ENCODE results near the gene RAB7B.

The RAB7B gene

DNA sequence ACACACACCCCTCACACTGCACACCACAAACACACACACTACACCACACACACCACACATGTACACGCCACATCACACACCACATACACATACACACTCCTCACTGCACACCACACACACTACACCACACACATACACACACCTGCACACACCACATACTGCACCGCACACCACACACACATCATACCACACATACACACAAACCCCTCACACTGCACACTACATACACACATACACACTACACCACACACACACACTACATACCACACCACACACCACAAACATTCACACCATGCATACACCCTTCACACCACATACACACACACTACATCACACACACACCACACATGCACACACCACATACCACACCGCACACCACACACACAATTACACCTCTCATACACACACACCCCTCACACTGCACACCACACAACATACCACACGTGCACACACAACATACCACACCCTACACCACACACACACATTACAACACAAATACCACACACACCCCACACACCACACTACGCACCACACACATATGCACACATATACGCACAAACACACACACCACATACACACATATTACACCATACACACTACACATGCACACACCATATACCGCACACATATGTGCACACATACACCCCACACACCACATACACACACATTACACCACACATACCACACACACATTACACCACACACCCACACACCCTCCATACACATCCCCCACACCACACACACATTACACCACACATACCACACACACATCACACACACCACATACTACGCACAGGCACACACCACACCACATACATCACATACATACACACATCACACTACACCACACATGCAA, 29.6 kb downstream of the RAB7B start:
- no peak for DNase-seq (ENCODE audit: low spot score)

DNA sequence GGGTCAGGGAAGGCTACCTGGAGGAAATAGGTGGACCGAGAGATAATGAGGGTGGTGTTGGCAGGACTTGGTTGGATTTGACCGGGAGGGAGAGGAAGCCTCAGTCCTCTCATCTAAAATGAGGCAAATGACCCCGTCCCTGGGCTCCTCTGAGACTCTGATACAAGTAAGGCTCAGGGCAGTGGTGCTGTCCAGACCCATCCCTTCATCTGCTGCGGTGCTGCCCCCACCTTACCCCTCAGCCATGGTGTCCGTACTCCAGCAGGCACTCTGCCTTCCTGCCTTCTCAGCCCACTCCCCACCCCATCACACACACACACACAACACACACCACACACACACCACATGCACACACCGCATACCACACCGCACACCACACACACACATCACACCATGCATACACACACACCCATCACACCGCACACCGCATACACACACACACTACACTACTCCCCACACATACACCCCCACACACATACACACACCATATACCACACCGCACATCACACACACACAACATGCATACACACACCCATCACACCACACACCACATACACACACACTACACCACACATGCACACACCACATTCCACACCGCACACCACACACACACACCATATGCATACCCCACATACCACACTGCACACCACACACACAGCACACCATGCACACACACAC, 30.6 kb downstream of the RAB7B start:
- no peak for DNase-seq (ENCODE audit: low spot score)

DNA sequence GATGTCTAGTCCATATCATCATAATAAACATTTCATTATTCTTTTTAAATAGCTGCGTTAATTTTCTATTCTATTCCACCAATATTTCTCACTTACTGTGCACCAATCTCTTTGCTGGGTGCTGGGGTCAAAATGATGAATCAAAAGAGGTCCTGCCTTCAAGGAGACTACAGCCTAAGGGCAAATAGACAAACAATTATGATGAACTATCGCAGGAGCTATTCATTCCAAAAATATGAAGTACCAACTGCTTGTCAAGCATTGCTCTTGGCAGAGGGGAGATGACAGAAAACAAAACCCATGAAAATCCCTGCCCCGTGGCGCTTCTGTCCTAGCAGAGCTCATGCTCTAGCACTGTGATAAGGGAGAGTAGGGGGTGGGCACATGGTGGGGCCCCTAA, 31.1 kb downstream of the RAB7B start:
- DNase-seq (ENCODE audit: low spot score) = no peak

DNA sequence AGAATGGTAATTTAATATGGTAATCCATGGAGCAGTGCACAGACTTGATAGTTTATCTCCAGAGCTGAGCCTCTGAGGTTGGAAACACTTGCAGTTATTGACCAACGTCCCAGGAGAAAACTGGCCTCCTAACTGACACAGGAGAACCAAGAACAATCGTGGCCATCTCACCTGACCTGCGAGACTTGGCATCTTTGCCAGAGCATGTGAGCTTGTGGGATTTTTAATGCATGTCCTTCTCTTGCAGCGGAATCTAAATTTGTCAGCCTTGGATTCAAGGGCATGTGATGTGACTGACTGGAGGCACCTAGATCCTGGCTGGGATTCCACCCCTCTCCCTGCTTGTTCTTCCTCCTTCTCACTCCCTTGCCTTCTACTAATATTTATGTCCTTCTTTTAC, 32.1 kb downstream of the RAB7B start:
- DNase-seq (ENCODE audit: low spot score) = no peak

DNA sequence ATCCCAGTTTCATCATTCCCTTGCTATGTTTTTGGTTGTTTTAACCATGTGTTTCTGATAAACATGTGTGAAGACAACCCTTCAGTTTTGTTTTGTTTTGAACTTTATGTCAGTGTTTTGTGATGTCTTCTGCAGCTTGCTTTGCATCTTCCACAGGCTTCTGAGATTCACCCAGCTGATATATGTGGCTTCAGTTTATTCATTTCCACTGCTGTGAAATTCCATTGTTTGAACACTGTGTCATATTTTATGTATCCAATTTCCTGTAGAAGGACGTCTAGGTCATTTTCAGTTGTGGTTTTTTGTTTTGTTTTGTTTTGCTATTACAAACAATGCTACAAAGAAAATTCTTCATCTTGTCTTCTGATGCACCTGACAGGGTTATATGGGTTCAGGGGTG, 32.7 kb downstream of the RAB7B start:
- no peak for DNase-seq (ENCODE audit: low spot score)

DNA sequence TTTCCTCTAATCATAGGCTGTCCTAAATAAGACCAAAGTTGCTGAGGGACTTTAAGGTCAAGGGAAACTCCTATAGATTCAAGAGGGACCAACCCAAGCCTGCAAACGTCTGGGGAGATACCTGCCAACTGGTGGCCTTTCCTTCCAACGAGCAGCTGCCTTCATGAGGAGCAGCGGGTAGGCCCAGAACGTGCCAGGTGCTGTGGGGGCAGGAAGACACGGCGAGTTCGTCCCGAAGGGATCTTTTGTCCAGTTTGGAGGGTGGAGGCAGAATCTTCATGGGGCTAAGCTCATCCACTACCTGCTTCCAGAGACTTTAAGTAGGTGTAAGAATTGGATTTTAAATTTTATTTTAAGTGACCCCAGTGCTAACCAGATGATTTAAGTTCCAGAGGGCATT, 34.0 kb downstream of the RAB7B start:
- DNase-seq (ENCODE audit: low spot score) = no peak

DNA sequence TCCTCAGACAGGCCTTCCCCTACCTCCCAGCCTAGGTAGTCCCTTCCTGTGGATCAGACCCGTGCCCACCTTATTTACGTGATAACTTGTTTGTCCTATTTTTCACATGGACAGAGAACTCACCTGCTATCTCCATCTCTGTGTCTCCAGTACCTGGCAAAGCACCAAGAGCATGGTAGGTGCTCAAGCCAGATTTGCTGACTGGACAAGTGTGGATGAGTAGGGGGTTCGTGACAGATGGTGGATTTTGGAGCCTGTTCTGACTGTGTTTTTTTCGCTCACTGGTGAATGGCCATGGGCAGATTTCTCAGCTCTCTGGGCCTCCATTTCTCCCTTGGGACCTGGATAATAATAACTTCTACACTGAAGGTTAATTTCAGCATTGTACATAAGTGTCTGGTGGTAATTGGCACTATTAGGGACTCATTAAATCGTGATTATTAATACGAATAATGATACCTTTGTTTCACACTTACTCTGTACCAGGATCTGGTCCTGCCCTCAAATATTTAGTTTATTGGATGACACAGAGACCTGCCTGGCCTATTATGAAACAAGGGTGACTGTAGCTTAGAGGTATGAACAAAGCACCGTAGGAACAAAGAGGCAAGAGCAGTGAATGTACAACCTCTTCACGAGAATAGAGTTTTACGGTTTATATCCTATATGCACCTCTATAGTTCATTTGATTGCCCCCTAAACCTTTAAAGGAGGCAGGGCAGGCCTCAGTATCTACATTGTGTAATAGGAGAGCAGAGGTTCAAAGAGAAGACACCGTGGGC, 35.5 kb downstream of the RAB7B start:
- DNase-seq (ENCODE audit: low spot score) = no peak

DNA sequence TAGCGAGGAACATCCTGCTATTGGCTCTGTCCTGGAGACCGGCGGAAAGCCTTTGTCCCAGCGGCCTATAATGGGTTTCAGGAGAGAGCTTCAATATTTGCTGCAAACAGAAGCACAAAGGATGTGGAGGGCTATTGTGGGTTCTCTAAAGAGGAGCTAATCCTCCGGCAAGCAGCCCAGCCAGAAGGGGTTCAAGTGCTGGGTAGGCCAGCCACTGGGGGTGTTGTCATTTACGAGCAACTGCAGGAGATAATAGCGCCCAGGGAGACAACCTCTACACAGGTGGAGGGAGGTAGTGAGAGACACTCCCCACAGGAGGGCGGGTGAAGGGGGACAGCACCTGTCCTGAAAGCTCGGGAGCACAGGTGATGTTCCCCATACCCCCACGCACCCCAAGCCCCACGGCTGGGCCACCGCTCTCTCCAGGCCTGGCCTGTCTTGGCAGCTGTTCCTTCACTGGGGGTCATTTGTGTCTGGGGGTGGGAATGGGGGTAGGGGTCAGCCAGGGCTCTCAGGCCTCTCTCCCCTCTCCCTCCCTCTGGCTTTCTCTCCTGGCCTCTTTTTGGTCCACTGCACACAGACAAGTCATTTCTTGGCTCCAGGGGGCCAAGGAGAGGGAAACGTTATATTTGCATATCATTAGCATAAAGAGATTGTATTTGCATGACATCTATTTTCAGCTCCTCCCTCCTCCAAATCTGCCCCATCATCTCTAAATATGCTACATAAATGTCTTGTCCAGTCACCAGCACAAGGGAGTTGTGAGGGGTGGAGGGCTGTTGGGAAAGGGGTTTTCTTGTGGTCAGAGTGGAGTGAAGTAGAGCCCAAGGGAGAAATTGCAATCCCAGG, 37.9 kb downstream of the RAB7B start:
- DNase-seq (ENCODE audit: low spot score) = no peak

DNA sequence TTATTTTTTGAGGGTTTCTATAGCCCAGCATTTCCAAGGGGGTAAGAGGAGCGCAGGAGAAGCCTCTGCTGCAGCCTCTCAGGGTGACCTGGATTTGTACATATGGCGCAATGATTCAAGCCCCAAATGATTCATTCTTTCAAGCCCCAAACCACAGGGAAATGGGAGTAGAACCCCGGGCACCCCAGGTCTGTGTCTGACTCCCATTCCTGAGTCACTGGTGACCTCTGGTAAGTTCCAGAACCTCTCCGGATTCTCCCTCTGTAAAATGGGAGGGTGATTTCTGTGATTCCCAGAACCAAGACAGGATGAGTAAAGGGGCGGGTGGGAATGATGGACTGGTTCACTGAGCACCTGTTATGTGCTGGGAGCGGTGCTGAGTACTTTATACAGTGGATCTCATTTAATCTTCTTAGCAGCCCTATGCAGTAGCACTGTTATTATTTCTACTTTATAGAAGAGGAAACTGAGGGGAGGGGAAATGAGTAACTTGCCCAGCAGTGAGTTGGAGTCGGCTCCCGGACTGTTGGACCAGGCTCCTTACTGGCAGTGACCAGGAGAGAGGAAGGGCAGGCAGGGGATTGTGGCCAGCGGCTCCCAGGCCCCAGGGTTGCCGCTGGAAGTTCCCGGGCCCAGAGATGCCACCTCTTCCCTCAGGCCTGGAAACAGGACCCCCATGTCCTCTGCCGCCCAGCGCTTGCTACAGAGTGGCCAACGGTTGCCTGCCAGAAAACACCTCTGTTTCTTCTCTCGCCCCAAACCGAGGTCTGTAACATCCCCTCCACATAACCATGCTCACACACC, 39.6 kb downstream of the RAB7B start:
- DNase-seq (ENCODE audit: low spot score) = no peak

DNA sequence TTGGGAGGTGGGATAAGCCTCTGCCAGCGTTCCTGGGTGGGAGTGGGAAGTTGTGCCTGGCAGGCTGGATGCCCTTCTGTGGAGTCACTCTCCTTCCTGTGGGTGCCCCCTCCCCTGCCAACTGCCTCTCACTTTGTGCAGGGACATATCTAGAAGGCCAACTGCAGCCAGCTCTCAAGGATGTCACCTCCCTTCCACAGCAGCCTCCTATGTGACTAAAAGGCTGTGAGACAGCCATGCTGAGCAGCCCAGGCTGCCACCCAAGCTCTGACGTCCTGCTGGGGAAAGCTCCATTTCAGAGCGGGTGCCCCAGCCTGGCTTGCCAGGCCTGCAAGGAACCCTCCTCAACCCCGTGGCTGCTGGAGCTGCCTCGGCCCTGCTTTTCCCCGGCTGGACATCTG, 40.4 kb downstream of the RAB7B start:
- no peak for DNase-seq (ENCODE audit: low spot score)

DNA sequence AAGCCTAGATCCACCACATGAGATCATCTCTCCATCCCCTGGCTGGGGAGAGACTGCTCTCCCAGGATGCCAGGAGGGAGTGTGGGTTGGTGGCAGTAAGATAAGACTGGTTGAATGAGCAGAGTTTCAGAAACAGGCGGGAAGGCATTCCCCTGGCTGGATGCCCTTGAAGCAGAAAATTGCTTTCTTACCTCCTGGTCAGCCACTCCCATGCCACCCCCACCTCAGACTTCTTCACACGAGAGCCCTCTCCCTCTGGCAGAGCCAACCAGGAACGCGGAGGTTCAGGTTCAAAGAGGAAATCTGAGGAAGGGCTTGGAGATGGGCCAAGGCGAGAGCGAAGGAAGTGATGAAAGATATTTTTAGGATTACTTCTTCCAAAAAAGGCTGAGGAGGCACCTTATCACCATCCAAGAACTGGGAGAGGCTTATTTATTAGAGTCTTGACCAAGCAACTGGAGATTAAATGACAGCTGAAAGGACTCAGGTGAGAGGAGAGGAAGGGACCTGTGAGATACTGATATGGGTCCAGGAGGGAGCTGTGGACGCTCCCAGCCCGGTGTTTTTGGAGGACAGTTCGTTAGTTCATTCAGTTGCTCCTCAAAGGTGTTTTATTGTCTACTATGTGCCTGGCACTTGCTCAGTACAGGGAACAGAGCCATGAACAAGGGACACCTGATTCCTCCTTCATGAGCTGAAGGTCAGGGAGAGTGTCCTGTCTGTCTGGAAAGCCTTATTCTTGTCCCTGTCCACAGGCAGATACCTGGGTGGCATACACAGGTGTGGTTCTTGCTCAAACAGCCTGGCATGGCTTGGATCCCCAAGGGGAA, 41.0 kb downstream of the RAB7B start:
- no peak for DNase-seq (ENCODE audit: low spot score)

DNA sequence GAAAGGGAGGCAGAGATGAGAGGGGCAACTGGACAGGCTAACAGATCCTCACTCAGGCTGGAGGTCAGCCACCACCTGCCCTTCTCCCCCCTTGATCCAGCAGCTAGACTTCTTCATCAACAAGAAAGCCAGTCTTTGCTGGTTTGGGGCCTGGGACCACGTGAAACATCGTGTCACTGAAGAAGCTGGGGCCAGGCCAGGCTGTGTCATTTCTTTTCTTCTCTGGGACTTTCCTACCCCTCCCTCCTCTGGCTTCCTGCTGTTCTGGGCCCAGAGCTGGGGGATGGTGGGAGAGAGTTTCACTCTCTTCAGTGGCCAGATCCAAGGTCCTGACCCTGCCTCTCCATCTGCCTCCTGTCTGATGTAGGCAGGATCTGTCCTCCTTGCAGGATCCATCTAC, 41.8 kb downstream of the RAB7B start:
- no peak for DNase-seq (ENCODE audit: low spot score)

DNA sequence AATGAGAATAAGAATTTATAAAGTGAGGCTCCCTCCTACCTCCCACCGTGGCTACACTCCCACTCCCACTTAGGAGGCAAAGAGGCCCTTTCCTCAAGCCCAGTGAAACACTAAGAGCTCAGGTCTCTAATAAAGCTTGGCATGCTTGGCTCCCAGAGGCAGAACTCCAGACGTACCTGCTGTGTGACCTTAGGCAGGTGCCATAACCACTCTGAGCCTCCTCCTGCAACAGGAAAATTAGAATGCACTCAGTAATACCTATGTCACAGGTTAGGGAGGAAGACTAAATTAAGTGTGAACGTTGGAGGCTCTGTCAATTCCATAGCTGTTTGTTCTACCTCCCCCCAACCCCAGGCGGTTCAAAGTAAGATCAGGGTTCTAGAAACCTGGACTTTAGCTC, 43.4 kb downstream of the RAB7B start:
- DNase-seq (ENCODE audit: low spot score) = no peak

DNA sequence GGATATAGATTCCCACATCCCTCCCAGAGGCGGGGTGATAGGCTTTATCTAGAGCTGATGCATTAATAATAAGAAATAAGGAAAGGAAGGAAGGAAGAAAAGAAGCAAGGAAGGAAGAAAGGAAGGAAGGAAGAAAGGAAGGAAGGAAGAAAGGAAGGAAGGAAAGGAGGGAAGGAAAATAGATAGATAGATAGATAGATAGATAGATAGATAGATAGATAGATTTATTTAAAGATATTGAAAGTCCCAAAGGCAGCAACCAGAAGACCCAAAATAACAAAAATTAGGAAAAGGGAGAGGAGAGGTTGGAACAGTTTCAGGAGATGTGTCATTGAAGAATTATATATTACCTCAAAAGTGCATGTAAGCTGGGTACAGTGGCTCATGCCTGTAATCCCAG, 47.7 kb downstream of the RAB7B start:
- no peak for DNase-seq (ENCODE audit: low spot score)

DNA sequence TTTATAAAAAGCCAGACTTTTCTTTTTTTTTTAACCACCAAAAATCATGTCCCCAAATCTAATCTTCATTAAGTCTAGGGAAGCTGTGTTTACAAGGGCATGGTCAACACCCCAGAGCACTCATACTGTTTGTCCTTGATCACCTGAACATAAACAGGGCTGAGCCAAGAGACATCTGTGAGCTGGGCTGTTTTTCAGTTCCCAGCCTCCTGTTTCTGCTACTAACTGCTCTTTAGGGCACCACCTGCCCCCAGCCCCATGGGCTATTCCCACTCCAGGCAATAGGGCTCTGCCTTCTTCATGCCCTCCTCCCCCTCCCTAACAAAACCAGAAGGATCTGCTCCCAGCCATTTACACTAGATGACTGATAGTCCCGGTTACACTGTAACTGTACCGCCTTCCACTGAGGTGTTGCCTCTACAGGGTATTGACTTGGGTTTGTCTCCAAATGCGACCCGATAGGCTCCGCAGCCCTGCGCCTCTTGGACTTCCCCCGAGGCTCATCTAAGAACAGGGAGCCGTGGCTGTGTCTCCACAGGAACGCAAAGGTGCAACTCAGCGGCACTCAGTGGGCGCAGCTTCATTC, 48.3 kb downstream of the RAB7B start:
- DNase-seq (ENCODE audit: low spot score) = no peak

DNA sequence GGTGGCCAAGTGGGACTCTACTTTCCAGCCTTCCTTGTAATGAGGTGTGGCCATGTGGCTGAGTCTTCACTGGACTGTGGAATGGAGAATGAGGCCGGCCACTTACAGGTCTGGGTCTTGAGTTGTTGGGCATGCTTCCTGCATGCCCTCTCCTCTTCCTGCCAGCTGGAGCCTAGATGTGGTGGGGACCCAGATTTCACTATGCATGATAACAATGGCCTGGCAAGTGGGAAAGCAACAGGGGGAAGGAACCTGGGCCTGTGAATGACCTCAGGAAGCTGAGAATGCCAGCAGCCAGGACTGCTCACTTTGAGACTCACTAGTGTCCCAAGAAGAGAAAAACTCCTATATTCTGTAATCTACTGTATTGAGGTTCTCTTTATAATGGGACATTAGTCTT, 51.4 kb downstream of the RAB7B start:
- DNase-seq (ENCODE audit: low spot score) = no peak

DNA sequence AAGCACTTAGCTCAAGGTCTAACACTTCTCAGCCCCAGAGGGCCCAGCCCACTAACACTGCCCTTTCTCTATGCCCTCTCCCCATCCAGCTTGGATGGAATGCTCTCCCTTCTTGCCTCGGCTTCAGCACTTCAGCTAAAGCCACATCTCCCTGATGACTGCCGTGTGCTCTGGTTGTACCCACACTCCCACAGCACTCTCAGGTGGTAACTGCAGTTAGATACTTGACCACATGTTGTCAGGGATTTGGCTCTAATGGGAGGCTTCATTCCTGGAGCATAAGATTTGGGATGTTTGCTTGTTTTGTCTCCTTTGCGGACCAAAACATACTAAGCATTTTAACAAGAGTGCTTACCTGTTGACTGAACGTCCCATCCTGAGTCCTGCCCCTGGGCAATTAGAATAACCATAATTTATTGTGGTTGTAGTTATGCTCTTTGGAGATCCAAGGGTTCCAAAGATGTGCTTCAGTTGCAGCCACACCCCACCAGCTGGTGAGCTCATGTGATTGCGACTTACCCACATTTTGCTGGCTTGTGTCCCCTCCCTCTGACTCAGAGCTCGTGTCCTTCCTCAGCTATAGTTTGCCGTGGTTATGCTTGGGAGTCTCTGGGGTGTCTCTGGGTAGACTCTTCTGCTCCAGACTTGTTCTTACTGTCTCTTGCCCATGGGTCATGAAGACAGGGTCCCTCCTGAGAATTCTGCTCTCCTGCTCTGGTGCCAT, 52.2 kb downstream of the RAB7B start:
- DNase-seq (ENCODE audit: low spot score) = no peak

DNA sequence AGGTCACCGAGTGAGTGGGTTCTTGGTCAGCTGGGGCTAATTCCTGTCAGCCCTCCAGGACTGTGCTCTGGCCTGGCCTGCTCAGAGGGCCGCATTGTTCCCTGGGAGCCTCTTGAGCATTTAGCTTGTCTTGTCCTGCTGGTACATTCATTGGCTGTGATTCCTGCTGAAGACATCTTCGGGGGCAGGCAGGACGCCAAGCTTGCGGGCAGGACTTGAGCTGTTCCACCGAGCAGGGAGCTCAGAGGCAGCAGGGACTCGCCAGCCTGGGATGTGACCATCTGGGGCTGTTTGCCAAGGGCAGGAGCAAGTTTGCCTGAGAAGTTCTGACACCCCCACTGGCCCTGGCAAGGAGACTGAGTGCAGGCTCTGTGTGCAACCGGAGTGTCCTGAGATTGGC, 52.9 kb downstream of the RAB7B start:
- DNase-seq (ENCODE audit: low spot score) = peak; percentile 46

DNA sequence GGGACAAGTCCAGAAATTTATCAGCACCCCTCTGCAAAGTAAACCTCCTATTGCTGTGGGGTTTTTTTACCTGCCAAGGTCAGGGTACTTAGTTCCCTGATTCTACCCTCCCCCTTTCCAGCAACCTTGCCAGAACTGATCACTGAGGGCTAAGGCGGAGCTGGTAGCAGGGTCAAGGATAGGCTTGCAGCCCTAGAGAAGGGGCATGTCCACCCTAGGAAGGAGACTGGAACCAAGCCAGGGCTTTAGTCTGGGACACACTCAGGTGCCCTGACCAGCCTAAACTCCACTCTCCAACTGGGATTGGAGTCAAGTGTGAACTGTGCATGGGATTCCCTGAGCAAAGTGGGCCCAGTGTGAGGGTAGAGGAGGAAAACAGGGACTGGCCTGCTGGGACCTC, 53.4 kb downstream of the RAB7B start:
- DNase-seq (ENCODE audit: low spot score) = no peak
